Left ventricle myocardium inferior (tissue), 1 donor: Measurements from ENCODE around the gene CDR2L. TPM values are rescaled to one million over a fixed set of nuclear protein-coding genes. Genes with fewer than 3 reads are reported as not detected.

Experiments
- DNase-seq: peaks from one replicate; pipeline ENCODE4 v3.0.0-alpha.2; 2020
- H3K27ac ChIP-seq: fragments of 200-600 bp; replicated peaks from 2 replicates; pipeline ENCODE4 v1.8.0; 2021
- H3K27me3 ChIP-seq: fragments of 200-600 bp; 2 replicates; pipeline ENCODE4 v1.8.0; 2021; ENCODE audit warnings: low read depth
- H3K36me3 ChIP-seq: fragments of 200-600 bp; 2 replicates; pipeline ENCODE4 v1.8.0; 2021
- H3K4me1 ChIP-seq: fragments of 200-600 bp; 2 replicates; pipeline ENCODE4 v1.8.0; 2021
- H3K4me3 ChIP-seq: fragments of 200-600 bp; 2 replicates; pipeline ENCODE4 v1.8.0; 2021; ENCODE audit warnings: mild to moderate bottlenecking, moderate library complexity
- H3K9me3 ChIP-seq: fragments of 200-600 bp; replicated peaks from 2 replicates; pipeline ENCODE4 v1.8.0; 2021
- CTCF ChIP-seq: fragments of 200-600 bp; IDR thresholded peaks from 2 replicates; pipeline ENCODE4 v1.8.0; 2021; ENCODE audit warnings: antibody characterized with exemption, mild to moderate bottlenecking, borderline replicate concordance
- intact Hi-C: fragments of 100-400 bp; cut with micrococcal nuclease; formaldehyde crosslinking; loops from one replicate; pipeline ENCODE4 v1.11.0; 2022
- total RNA-seq: library from RNA; stranded (reverse); fragmentation: NEBNext Ultra II Directional; extraction: Animal tissue kit (Norgen Biotek cat#: 25700); gene quantifications from one replicate; pipeline ENCODE4 v1.2.1, GENCODE V29; 2021
- donor health status: DM: no; HTN: yes; CAD: no; lungs with severe emphysema.

Gene CDR2L
- total RNA-seq, 1 donor from 2014 or later: 17.4 TPM

- TF ChIP-seq CTCF: no peak
- Histone ChIP-seq H3K27me3 (no peaks in the 10 kb centered on the region), H3K9me3 (no peaks in the 10 kb centered on the region), H3K36me3 (peaks cover 61% of the 10 kb centered on the region), H3K27ac (no peak overlapping the region), H3K4me3 (no peak overlapping the region), H3K4me1 (peaks cover 26% of the 10 kb centered on the region)
- DNase-seq: no peak
- intact Hi-C loops: no loop called here
Observed at GRCh38 chr17:75051941-75052340, 64.5 kb downstream of the CDR2L start.

Other genes starting within 250 kb of the CDR2L start
- gene NHERF1, start 239.0 kb upstream of the CDR2L start, total RNA-seq: 11.3 TPM
- 18.6 TPM for gene NAT9, start 211.3 kb upstream of the CDR2L start, total RNA-seq
- 0.52 TPM for gene GRIN2C, start 127.7 kb upstream of the CDR2L start, total RNA-seq
- gene FDXR, start 114.6 kb upstream of the CDR2L start, total RNA-seq: 5.7 TPM
- not detected for gene FADS6, start 94.0 kb upstream of the CDR2L start, total RNA-seq
- gene USH1G, start 64.4 kb upstream of the CDR2L start, total RNA-seq: not detected
- not detected for gene OTOP2, start 63.4 kb upstream of the CDR2L start, total RNA-seq
- not detected for gene OTOP3, start 51.7 kb upstream of the CDR2L start, total RNA-seq
- gene HID1, start 14.9 kb upstream of the CDR2L start, total RNA-seq: 7.2 TPM
- 50.6 TPM for gene MRPL58, start 25.0 kb downstream of the CDR2L start, total RNA-seq
- gene ATP5PD, start 59.3 kb downstream of the CDR2L start, total RNA-seq: 809 TPM
- gene KCTD2, start 59.6 kb downstream of the CDR2L start, total RNA-seq: 23.1 TPM
- gene SLC16A5, start 100.3 kb downstream of the CDR2L start, total RNA-seq: 8.4 TPM
- 6.2 TPM for gene ARMC7, start 122.3 kb downstream of the CDR2L start, total RNA-seq
- gene NT5C, start 144.1 kb downstream of the CDR2L start, total RNA-seq: 25.9 TPM
- 13.8 TPM for gene JPT1, start 166.9 kb downstream of the CDR2L start, total RNA-seq
- 183 TPM for gene SUMO2, start 195.3 kb downstream of the CDR2L start, total RNA-seq
- 21.2 TPM for gene NUP85, start 218.0 kb downstream of the CDR2L start, total RNA-seq